Nucleus accumbens (tissue), 56 donors: ENCODE measurements around the gene NT5C3A.
A peak's percentile ranks its signal among the peaks of the same experiment; 100 is the strongest.

Experiments
- DNase-seq, 56 donors: peaks; one replicate each; lab custom pipeline; 2025; lab: John Stamatoyannopoulos, UW

The NT5C3A gene

GRCh38 chr7:33076737-33077136 is 14.2 kb upstream of the NT5C3A start:
- no peak for DNase-seq

DNA sequence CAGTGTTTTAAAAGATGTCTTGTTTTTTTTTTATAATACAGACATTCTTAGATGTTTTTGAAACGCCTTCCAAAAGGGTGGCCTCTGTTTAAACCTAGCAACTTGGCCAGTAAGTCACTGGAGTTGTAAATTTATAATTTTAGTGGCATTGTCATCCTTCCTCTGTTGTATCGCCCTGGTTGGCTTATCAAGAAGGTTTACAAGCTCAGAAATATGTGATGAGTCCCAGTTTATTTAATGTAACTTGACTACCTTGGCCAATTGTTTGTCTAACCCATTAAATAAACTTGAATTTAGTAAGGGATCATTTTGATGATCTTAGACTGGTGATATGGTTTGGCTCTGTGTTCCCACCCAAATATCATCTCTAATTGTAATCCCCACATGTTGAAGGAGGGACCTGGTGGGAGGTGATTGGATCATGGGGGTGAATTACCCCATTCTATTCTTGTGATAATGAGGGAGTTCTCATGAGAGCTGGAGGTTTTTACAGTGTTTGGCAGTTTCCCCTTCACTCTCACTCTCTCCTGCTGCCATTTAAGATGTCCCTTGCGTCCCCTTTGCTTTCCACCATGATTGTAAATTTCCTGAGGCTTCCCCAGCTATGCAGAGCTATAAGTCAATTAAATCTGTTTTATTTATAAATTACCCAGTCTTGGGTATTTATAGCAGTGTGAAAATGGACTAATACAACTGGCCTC is 13.4 kb upstream of the NT5C3A start:
- DNase-seq, result no peak

GRCh38 chr7:33073243-33073642 is 10.7 kb upstream of the NT5C3A start:
- DNase-seq, result no peak

GRCh38 chr7:33072471-33072870 is 9.9 kb upstream of the NT5C3A start:
- DNase-seq, result no peak

- DNase-seq, result no peak
Measured at GRCh38 chr7:33070831-33071230, 8.3 kb upstream of the NT5C3A start.

DNA sequence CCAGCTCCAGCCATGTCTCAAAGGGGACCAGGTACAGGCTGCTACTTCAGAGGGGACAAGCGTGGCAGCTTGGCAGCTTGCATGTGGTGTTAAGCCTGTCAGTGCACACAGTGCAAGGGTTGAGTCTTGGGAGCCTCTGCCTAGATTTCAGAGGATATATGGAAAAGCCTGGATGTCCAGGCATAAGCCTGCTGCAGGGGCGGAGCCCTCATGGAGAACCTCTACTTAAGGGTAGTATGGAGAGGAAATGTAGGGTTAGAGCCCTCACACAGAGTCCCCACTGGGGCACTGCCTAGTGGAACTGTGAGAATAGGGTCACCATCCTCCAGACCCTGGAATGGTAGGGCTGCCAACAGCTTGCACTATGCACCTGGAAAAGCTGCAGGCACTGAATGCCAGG is 7.7 kb upstream of the NT5C3A start:
- DNase-seq, result no peak

- no peak for DNase-seq
Measured at GRCh38 chr7:33067921-33068320, 5.3 kb upstream of the NT5C3A start.

GRCh38 chr7:33066771-33067170 is 4.2 kb upstream of the NT5C3A start:
- no peak for DNase-seq

GRCh38 chr7:33065981-33066380 is 3.4 kb upstream of the NT5C3A start:
- DNase-seq, result no peak

DNA sequence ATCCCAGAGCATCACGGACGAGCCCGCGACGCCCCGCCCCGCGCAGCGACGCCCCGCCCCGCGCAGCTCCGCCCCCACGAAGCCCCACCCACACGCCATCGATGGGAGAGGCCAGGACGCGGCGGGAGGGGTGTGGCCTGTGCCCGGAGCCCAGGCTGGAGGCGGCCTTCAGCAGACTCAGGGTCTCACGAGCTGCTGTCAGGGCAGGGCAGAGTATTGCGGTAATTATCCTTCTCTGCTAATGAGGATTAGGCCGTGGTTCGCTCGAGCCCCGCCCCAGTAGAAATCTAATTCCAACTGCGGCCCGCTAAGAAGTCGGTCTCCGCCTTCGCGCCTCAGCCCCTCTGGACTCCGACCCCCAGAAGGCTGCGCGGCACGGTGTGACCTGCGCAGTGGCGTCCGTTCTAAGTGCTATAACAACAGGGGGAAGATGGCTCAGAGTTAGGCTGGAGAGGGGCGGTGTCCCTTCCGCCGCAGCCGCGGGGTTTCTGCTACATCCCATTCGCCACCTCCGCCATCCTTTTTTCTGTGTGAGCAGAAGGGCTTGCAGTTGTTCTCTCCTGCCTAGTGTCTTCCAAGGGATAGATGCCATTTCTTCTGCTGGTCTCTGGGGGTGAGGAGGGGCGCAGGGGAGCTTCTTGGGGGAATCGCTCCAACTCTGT is 337 bp upstream of the NT5C3A start:
- peak; percentile 61 to 100 (median 96) for DNase-seq

GRCh38 chr7:33061282-33061937 is 1.2 kb downstream of the NT5C3A start:
- no peak for DNase-seq

DNA sequence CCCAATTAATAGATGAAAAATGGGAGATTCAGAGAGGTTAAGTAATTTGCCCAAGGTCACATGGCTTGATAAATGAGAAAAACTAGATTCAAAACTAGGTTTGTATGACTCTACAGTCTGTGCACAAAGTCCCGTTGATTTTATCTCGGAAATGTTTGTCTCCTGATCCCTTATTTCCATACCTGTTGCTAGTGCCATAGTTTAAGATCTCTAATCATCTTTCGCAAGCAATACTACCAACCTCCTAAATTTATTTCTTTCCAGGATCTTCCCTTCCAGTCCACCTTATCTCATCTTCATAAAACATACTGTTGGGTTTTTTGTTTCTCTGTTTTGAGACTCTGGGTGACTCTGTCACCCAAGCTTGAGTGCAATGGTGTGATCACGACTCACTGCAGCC is 2.9 kb downstream of the NT5C3A start:
- no peak for DNase-seq

DNA sequence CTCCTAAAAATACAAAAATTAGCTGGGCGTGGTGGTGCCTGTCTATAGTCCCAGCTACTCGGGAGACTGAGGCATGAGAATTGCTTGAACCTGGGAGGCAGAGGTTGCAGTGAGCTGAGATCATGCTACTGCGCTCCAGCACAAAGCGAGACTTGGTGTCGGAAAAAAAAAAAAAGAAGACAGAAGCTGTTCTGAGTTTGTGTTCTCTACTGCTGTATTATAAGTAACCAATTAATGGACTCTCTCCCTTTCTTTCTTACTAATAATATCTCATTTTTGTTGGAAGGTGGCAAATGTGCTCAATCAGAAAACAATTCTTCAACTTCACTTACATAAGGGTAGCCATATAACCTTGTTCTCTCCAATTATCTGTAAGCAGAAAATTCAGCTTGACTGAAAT is 7.4 kb downstream of the NT5C3A start:
- DNase-seq, result no peak

DNA sequence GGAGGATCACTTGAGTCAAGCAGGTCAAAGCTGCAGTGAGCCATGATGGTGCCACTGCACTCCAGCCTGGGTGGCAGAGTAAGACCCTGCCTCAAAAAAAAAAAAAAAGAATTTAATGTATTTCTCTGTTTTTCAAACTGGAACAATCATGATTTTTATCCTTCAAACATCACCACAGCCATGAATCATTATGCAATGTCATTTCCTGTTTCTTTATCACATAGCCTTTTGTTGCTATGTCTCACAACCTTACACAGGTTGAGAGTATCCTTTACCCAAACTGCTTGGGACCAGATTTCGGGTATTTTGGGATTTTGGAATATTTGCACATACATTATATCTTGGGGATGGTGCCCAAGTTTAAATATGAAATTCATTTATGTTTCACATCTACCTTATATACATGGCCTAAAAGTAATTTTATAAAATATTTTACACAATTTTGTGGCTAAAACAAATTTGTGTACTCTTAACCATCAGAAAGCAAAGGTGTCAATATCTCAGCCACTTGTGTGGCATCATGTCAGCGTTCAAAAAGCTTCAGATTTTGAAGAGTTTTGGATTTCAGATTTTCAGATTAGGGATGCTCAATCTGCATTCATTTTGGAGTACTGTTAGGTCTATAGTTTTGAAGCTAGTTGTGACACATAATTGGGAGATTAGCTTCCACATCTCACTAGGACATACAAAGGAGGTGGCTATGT is 8.2 kb downstream of the NT5C3A start:
- no peak for DNase-seq

GRCh38 chr7:33053721-33054120 is 8.9 kb downstream of the NT5C3A start:
- no peak for DNase-seq

- DNase-seq, result peak in 1 of 56 donors; percentile 15
Measured at GRCh38 chr7:33050535-33051318, 11.8 kb downstream of the NT5C3A start.

- DNase-seq, result no peak
Measured at GRCh38 chr7:33048704-33049103, 13.9 kb downstream of the NT5C3A start.

GRCh38 chr7:33048257-33048656 is 14.3 kb downstream of the NT5C3A start:
- no peak for DNase-seq

GRCh38 chr7:33044986-33045385 is 17.6 kb downstream of the NT5C3A start:
- DNase-seq, result no peak

- DNase-seq, result no peak
Measured at GRCh38 chr7:33044401-33044718, 18.2 kb downstream of the NT5C3A start.
